HG02938 (cell line): ENCODE results near the gene CEND1.
A peak's percentile ranks its signal among the peaks of the same experiment; 100 is the strongest.
"Not testable (repeated sequence)": the region's sequence is repeated elsewhere in the genome, so short reads cannot be mapped to it uniquely, and the experiment has no call there.

Source experiments
- ATAC-seq: cut with Tn5 transposase; IDR thresholded peaks from one replicate; pipeline ENCODE4 v1.9.1; 2021; ENCODE audit warnings: mild to moderate bottlenecking, moderate library complexity; ENCODE audit not compliant: unreplicated experiment

CEND1 gene

GRCh38 chr11:765025-765801, 24.7 kb downstream of the CEND1 start:
- ATAC-seq: no peak

DNA sequence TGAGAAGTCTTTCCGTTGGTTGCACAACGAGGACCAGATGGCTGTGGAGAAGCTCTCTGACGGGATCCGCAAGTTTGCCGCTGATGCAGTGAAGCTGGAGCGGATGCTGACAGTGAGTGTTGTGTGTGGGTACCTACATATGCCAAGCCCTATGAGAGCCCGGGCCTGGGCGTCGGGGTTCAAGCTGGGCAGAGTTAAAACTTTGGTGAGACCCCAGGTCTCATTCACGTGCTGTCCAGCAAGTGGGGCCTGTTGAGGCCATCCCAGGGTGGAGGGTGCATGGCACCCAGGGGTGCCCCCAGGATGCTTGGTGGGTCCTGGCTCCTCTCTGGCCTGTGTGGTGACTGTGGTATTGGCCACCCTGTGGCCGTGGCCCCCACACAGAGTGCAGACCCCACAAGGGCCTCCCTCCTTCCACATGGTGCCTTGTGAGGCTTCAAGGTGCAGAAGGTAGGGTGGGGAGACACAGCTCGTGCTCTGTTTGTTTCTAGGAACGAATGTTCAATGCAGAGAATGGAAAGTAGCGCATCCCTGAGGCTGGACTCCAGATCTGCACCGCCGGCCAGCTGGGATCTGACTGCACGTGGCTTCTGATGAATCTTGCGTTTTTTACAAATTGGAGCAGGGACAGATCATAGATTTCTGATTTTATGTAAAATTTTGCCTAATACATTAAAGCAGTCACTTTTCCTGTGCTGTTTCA, 25.4 kb downstream of the CEND1 start:
- ATAC-seq: no peak

GRCh38 chr11:763549-764321, 26.2 kb downstream of the CEND1 start:
- no peak for ATAC-seq

- ATAC-seq: no peak
These were observed 26.8 kb downstream of the CEND1 start for GRCh38 chr11:763073-763463.

GRCh38 chr11:762421-763072, 27.3 kb downstream of the CEND1 start:
- no peak for ATAC-seq

GRCh38 chr11:761526-762108, 28.3 kb downstream of the CEND1 start:
- no peak for ATAC-seq

- no peak for ATAC-seq
These were observed 29.7 kb downstream of the CEND1 start for GRCh38 chr11:760236-760635.

DNA sequence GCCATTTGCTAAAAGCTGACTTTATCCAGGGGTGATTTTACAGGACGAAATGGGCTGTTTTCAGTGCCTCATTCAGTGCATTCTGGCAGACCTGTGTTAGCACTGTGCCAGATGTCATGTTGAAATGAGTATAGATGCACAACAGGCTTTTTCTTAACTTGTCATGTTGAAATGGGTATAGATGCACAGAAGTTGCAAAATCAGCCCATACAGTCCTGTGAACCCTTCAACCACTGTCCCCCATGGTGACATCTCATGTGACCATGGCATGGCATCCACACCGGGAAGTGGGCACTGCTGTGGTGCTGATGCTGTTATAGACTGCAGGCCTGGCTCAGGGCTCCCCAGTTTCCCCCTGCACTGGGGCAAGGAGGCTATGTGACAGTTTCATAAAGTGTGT, 40.2 kb downstream of the CEND1 start:
- no peak for ATAC-seq

GRCh38 chr11:748007-748359, 41.9 kb downstream of the CEND1 start:
- ATAC-seq: peak; percentile 5

DNA sequence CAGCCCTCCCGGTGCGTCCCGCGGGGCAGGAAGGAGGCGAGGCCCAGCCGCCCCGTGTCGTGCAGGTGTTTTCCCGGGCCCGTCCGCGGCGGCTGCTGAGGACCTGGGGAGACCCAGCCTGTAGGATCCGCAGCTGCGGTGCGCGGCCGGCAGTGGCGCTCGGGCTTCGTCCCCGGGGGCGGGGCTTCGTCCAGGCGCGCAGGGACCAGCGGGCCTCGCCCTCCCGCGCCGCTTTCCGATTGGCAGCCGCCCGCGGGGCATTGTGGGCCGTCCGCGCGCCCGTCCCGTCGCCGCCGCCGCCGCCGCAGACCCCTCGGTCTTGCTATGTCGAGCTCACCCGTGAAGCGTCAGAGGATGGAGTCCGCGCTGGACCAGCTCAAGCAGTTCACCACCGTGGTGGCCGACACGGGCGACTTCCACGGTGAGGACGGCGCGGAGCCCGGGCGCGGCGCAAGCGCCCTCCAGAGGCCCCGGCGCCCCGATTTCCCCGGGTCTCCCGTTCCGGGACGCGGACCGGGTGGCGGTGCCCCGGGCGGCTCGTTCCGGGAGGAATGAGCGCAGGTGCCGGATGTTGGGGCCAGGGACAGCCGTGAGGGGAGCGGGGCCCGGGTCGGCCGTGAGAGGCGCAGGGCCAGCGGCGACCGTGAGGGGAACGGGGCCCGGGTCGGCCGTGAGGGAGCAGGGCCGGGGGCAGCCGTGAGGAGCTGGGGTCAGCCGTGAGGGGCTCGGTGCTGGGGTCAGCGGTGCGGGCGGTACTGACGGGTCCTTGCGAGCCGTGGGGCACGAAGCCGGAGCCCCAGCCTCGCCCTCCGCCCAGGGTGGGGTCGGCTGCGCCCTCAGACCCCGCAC, 42.5 kb downstream of the CEND1 start, which contains the start of gene TALDO1:
Gene TALDO1, plus strand, starts transcription at position 307 of the 849 bp plus-strand sequence. Its CDS starts 18 bp downstream, at position 325.
- peak; percentile 74 for ATAC-seq

GRCh38 chr11:746289-747157, 43.4 kb downstream of the CEND1 start:
- ATAC-seq: peak; percentile 40

GRCh38 chr11:745428-745827, 44.5 kb downstream of the CEND1 start:
- ATAC-seq: no peak

DNA sequence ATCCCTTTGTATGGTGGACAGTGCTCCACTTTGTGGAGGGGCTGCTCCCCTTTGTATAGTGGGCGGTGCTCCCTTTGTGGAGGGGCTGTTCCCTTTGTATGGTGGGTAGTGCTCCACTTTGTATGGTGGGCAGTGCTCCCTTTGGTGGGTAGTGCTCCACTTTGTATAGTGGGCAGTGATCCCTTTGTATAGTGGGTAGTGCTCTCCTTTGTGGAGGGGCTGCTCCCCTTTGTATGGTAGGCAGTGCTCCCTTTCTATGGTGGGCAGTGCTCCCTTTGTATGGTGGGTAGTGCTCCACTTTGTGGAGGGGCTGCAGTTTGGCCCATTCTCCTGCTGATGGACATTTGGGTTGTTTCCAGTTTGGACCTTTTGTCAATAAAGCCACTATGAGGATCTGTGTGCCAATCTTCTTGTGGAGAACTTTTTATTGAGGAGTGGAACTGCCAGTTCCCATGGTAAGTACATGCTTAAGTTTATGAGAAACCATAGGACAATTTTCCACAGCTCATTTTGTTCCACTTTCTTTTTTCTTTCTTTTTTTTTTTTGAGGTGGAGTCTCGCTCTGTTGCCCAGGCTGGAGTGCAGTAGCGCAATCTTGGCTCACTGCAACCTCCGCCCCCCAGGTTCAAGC, 47.2 kb downstream of the CEND1 start:
- ATAC-seq: no peak

- ATAC-seq: no peak
These were observed 47.7 kb downstream of the CEND1 start for GRCh38 chr11:742156-742546.

- not testable (repeated sequence) for ATAC-seq
These were observed 52.0 kb downstream of the CEND1 start for GRCh38 chr11:737899-738298.

DNA sequence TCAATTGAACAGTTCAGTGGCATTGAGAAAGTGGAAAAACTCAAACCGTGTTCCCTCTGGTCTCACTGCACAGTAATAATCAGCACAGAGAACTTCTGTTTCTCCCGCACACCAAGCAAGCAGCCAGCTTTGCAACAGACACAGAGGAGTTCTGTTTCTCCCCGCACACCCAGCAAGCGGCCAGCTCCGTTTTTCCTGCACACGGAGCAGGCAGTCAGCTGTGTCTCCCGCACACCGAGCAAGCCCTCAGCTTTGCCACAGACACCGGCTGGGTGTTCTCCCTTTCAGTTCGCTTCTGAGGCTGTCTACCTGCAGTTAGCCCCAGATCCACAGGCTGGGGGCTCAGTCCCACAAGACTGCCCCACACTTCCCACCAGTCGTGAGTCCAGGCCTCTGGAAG, 52.5 kb downstream of the CEND1 start:
- no peak for ATAC-seq
